ENCODE data around the gene RPL39. TPM values are rescaled to one million over a fixed set of nuclear protein-coding genes. Genes with fewer than 3 reads are reported as not detected.
A peak's percentile ranks its signal among the peaks of the same experiment; 100 is the strongest.
"Not testable (repeated sequence)": the region's sequence is repeated elsewhere in the genome, so short reads cannot be mapped to it uniquely, and the experiment has no call there.

RPL39 gene
- total RNA-seq, 1 donor from 2014 or later = 1,069 TPM

- not testable (repeated sequence) for ATAC-seq
Measured at GRCh38 chrX:119768436-119768835, 23.0 kb downstream of the RPL39 start.

GRCh38 chrX:119763836-119764387 is 27.5 kb downstream of the RPL39 start:
- ATAC-seq (no peak), DNase-seq (no peak)
- intact Hi-C loops (cut with micrococcal nuclease) = no loop called here

More at GRCh38 chrX:119768436-119768835, 23.0 kb downstream of the RPL39 start:
- intact Hi-C loops (cut with micrococcal nuclease); DNase-seq: not testable (repeated sequence)

GRCh38 chrX:119763181-119763580 is 28.2 kb downstream of the RPL39 start:
- ATAC-seq = no peak
- intact Hi-C loops (cut with micrococcal nuclease) = no loop called here
- DNase-seq = no peak

- intact Hi-C loops (cut with micrococcal nuclease) = no loop called here
- DNase-seq = no peak
- ATAC-seq = no peak
Measured at GRCh38 chrX:119762718-119763117, 28.7 kb downstream of the RPL39 start.

GRCh38 chrX:119760026-119760877 is 31.2 kb downstream of the RPL39 start:
- ATAC-seq = no peak
- intact Hi-C loops (cut with micrococcal nuclease) = no loop called here
- no peak for DNase-seq

- ATAC-seq (no peak), DNase-seq (no peak)
- intact Hi-C loops (cut with micrococcal nuclease) = no loop called here
Measured at GRCh38 chrX:119759248-119759766, 32.1 kb downstream of the RPL39 start.

GRCh38 chrX:119758731-119759247 is 32.6 kb downstream of the RPL39 start:
- intact Hi-C loops (cut with micrococcal nuclease) = no loop called here
- peak; percentile 57 for ATAC-seq
- peak; percentile 37 for DNase-seq

GRCh38 chrX:119757979-119758730 is 33.3 kb downstream of the RPL39 start, which contains the start of gene SOWAHD:
Gene SOWAHD, plus strand, starts transcription at chrX:119758588. Its CDS starts 80 bp downstream, at chrX:119758668.
- DNase-seq (peak; percentile 44), ATAC-seq (peak; percentile 69)
- intact Hi-C loops (cut with micrococcal nuclease) = no loop called here

GRCh38 chrX:119757646-119757978 is 33.8 kb downstream of the RPL39 start:
- DNase-seq = no peak
- intact Hi-C loops (cut with micrococcal nuclease) = no loop called here
- no peak for ATAC-seq

GRCh38 chrX:119756926-119757635 is 34.3 kb downstream of the RPL39 start:
- intact Hi-C loops (cut with micrococcal nuclease) = no loop called here
- no peak for DNase-seq
- ATAC-seq = no peak

GRCh38 chrX:119755981-119756533 is 35.4 kb downstream of the RPL39 start:
- ATAC-seq = no peak
- intact Hi-C loops (cut with micrococcal nuclease) = no loop called here

GRCh38 chrX:119753639-119754257 is 37.7 kb downstream of the RPL39 start:
- ATAC-seq (no peak), DNase-seq (no peak)
- intact Hi-C loops (cut with micrococcal nuclease) = no loop called here

More at GRCh38 chrX:119755981-119756533, 35.4 kb downstream of the RPL39 start:
- no peak for DNase-seq

- intact Hi-C loops (cut with micrococcal nuclease) = no loop called here
- ATAC-seq (no peak), DNase-seq (no peak)
Measured at GRCh38 chrX:119753001-119753400, 38.4 kb downstream of the RPL39 start.

- intact Hi-C loops (cut with micrococcal nuclease); DNase-seq: not testable (repeated sequence)
Measured at GRCh38 chrX:119750751-119751150, 40.7 kb downstream of the RPL39 start.

GRCh38 chrX:119750131-119750530 is 41.3 kb downstream of the RPL39 start:
- intact Hi-C loops (cut with micrococcal nuclease); DNase-seq; ATAC-seq: not testable (repeated sequence)

More at GRCh38 chrX:119750751-119751150, 40.7 kb downstream of the RPL39 start:
- ATAC-seq = not testable (repeated sequence)

GRCh38 chrX:119745283-119745848 is 46.1 kb downstream of the RPL39 start:
- no peak for ATAC-seq
- intact Hi-C loops (cut with micrococcal nuclease) = no loop called here

GRCh38 chrX:119738742-119739141 is 52.7 kb downstream of the RPL39 start:
- intact Hi-C loops (cut with micrococcal nuclease) = loop anchor here (10.0 kb wide), 1 partner anchor 224 kb away; no protein-coding TSS in a partner anchor
- ATAC-seq (no peak), DNase-seq (no peak)

More at GRCh38 chrX:119745283-119745848, 46.1 kb downstream of the RPL39 start:
- DNase-seq = no peak
